Gastroesophageal sphincter (tissue), 3 donors: ENCODE results near the gene TSEN34.

Experiments
- CTCF ChIP-seq, 4 experiments: fragments of 200-600 bp in 2 of 4; fragments of 450-650 bp in 2 of 4; sonication (generic) in 1 of 4; IDR thresholded peaks; one replicate each; pipeline ENCODE4 v1.5.1; 2017 to 2019; ENCODE audit warnings: antibody characterized with exemption in 4 of 4, mild to moderate bottlenecking in 2 of 4, moderate library complexity in 2 of 4
- EP300 ChIP-seq: sonication (generic); formaldehyde crosslinking; IDR thresholded peaks from one replicate; pipeline ENCODE4 v1.6.1; 2017; ENCODE audit warnings: antibody characterized with exemption, mild to moderate bottlenecking

- no peak for TF ChIP-seq EP300
- peak in 3 of 4 experiments; percentile 54 to 60 (median 60) for TF ChIP-seq CTCF (IDR thresholded peaks at IDR 0.05)
Measured at GRCh38 chr19:54189145-54189734, 1.9 kb upstream of the TSEN34 start, which contains the start of gene MBOAT7.
